SU-DHL-6 (cell line): ENCODE data around the gene FBXW8.

Experiments
- EZH2phosphoT487 ChIP-seq: fragments of 200-600 bp; sonication (generic), shearing (Covaris generic); conservative IDR thresholded peaks from 2 replicates; pipeline ENCODE4 v1.6.1; 2018; ENCODE audit warnings: mild to moderate bottlenecking, antibody characterized with exemption, low read length, moderate library complexity, mixed read lengths
- TF ChIP-seq, protein P1 (sequence below): fragments of 200-600 bp; sonication (generic); IDR thresholded peaks from one replicate; pipeline ENCODE4 v1.5.1; 2017; ENCODE audit warnings: antibody characterized with exemption, mild to moderate bottlenecking, low read length, moderate library complexity; ENCODE audit not compliant: insufficient read depth, poor library complexity, severe bottlenecking

DNA sequence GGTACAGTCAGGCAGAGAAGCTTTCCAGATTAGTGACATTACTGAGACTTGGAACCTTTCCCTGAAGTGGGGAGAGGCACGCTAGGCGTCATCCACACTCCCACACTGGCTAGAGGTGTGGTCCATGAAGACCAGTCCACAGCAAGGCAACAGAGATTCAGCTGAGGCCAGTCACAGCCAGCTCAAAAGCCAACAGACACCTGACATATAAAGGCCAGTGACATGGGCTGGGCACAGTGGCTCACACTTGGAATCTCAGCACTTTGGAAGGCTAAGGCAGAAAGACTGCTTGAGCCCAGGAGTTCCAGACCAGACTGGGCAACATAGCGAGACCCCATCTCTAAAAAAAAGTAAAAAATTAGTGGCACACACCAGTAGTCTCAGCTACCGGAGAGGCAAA, 40.4 kb upstream of the FBXW8 start:
- TF ChIP-seq, protein P1, sequence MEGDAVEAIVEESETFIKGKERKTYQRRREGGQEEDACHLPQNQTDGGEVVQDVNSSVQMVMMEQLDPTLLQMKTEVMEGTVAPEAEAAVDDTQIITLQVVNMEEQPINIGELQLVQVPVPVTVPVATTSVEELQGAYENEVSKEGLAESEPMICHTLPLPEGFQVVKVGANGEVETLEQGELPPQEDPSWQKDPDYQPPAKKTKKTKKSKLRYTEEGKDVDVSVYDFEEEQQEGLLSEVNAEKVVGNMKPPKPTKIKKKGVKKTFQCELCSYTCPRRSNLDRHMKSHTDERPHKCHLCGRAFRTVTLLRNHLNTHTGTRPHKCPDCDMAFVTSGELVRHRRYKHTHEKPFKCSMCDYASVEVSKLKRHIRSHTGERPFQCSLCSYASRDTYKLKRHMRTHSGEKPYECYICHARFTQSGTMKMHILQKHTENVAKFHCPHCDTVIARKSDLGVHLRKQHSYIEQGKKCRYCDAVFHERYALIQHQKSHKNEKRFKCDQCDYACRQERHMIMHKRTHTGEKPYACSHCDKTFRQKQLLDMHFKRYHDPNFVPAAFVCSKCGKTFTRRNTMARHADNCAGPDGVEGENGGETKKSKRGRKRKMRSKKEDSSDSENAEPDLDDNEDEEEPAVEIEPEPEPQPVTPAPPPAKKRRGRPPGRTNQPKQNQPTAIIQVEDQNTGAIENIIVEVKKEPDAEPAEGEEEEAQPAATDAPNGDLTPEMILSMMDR = no peak
- no peak for TF ChIP-seq EZH2phosphoT487
